ENCODE results near the gene OSM. TPM values are rescaled to one million over a fixed set of nuclear protein-coding genes. Genes with fewer than 3 reads are reported as not detected.

The OSM gene
- total RNA-seq, 2 donors from 2014 or later = 2.5 TPM; not detected in 1

DNA sequence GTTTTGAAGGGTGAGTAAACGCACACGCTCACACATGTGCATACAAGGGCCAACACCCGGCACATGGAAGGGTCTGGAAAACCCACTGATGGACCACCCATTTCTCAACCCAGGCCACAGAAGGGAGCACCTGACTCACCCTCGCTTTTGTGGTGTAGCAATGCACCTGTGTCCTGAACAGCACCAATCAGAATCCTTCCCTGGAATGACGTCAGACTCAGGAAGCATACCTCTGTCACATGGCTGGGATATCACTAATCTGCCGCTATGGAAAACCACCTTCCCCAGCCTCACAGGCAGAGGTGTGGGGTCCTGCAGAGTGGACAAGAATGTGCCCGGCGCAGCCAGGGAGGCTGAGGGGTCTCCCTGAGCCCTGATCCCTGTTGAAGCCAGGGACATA lies 9.0 kb upstream of the OSM start:
- Histone ChIP-seq H3K4me3 (no peak overlapping the region), H3K27me3 (replicated peaks; ENCODE audit: insufficient read depth) (no peaks in the 10 kb centered on the region), H3K27ac (no peak overlapping the region), H3K4me1 (replicated peaks) (no peaks in the 10 kb centered on the region), H3K9me3 (no peaks in the 10 kb centered on the region), H3K36me3 (no peaks in the 10 kb centered on the region)
- TF ChIP-seq, protein P1, sequence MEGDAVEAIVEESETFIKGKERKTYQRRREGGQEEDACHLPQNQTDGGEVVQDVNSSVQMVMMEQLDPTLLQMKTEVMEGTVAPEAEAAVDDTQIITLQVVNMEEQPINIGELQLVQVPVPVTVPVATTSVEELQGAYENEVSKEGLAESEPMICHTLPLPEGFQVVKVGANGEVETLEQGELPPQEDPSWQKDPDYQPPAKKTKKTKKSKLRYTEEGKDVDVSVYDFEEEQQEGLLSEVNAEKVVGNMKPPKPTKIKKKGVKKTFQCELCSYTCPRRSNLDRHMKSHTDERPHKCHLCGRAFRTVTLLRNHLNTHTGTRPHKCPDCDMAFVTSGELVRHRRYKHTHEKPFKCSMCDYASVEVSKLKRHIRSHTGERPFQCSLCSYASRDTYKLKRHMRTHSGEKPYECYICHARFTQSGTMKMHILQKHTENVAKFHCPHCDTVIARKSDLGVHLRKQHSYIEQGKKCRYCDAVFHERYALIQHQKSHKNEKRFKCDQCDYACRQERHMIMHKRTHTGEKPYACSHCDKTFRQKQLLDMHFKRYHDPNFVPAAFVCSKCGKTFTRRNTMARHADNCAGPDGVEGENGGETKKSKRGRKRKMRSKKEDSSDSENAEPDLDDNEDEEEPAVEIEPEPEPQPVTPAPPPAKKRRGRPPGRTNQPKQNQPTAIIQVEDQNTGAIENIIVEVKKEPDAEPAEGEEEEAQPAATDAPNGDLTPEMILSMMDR (IDR thresholded peaks at IDR 0.05) = no peak
- TF ChIP-seq POLR2AphosphoS5 (IDR thresholded peaks at IDR 0.05) (no peak), POLR2A (IDR thresholded peaks at IDR 0.05) (no peak)
- intact Hi-C loops (cut with DNase I) = no loop called here
- WGBS = 65% methylated on average over 8 of the region's 8 CpGs
- DNase-seq (ENCODE audit: low spot score) = no peak

DNA sequence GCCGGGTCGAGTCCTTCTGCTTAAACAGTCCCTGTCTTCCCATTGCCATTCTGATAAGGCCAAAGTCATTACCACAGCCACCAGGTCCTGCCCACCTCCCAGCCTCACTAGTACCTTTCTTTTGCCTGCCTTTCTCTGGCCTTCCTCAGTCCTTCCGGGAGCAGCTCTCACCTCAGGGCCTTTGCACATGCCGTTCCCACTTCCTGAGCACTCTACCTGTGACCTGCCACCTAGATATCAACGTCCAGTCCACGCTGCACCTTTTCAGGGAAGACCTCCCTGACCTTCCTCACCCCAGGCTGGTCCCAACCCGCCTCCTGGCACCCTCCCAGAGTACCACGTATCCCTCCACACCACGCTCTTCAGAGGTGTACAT lies 7.8 kb upstream of the OSM start:
- H3K36me3 ChIP-seq = no peaks in the 10 kb centered on the region
- no peaks in the 10 kb centered on the region for H3K4me1 ChIP-seq (replicated peaks)
- H3K9me3 ChIP-seq = no peaks in the 10 kb centered on the region
- no peak for DNase-seq (ENCODE audit: low spot score)
- no peak overlapping the region for H3K27ac ChIP-seq
- no peak for TF ChIP-seq POLR2A (IDR thresholded peaks at IDR 0.05)
- H3K4me3 ChIP-seq = no peak overlapping the region
- intact Hi-C loops (cut with DNase I) = no loop called here
- WGBS = 77% methylated on average over 9 of the region's 9 CpGs
- no peaks in the 10 kb centered on the region for H3K27me3 ChIP-seq (replicated peaks; ENCODE audit: insufficient read depth)

DNA sequence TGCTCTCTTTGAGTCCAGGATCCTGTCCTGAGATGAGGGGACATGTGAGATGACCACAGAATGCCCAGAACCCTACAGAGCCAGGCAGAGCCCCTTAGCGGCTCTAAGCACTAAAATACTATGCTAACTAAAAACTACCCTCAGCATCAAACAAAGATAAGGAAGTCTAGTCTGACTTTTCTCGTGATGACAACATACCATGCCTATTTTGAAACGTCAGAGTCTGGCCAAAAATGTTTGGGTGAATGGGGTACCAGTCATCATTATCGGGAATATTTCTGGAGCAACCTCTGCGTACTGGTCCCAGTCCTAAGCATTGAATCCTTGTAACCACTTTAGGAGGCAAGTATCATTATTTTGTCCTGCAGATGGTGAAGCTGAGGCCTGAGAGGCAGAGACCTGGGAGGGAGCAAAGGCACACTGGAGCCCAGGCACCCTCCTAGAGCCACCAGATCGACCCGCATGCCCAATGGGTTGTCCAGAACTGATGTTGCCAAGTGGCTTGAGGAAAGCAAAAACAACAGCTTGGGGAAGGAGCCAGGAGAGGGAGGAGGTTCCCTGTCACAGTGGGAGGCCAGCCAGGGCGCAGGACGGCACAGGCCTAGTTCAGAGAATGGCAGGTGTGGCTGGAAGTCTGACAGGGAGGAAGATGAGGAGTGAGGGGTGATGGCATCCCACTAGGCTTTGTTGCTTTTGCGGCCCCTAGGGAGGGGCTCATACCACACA lies 7.2 kb upstream of the OSM start:
- no peaks in the 10 kb centered on the region for H3K27me3 ChIP-seq (replicated peaks; ENCODE audit: insufficient read depth)
- 42% methylated on average over 10 of the region's 10 CpGs for WGBS
- no peaks in the 10 kb centered on the region for H3K9me3 ChIP-seq
- no peaks in the 10 kb centered on the region for H3K4me1 ChIP-seq (replicated peaks)
- no peaks in the 10 kb centered on the region for H3K36me3 ChIP-seq
- no peak for DNase-seq (ENCODE audit: low spot score)
- H3K4me3 ChIP-seq = no peak overlapping the region
- no peak overlapping the region for H3K27ac ChIP-seq
- intact Hi-C loops (cut with DNase I) = no loop called here
- TF ChIP-seq POLR2AphosphoS5 (IDR thresholded peaks at IDR 0.05) = no peak
- no peak for TF ChIP-seq POLR2A (IDR thresholded peaks at IDR 0.05)
- TF ChIP-seq, protein P1 (IDR thresholded peaks at IDR 0.05) = no peak

DNA sequence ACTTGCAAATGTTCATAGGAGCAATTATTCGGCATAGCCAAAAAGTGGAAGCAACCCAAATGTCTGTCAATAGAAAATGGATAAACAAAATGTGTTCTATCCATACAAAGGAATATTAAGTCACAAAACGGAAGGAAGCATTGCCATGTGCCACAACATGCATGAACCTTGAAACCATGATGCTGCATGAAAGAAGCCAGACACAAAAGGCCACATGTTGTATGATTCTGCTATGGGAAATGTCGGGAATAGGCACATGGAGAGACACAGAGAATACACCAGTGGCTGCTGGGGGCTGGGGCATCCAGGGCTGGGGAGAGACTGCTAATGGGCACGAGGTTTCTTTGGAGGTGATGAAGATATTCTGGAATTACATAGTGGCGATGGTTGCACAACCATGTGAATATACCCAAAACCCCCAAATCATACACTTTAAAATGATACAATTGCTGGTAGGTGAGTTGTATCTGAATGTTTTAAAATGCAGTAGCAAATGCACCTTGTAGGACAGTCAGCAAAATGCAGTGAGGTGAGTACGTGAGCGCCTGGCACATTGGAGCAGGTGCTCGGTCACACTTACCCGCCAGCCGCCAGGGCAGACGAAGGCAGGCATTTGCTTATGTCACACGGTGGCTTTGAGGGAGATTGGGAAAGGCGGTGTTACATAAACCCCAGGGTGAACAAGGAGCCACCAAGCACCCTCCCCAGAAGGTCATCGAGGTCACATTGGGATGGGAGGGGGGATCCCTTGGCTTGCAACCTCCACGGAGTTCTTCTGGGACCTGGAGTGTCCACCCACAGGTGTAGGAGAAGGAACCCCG lies 6.3 kb upstream of the OSM start:
- intact Hi-C loops (cut with DNase I) = no loop called here
- Histone ChIP-seq H3K27me3 (replicated peaks; ENCODE audit: insufficient read depth) (no peaks in the 10 kb centered on the region), H3K4me3 (no peak overlapping the region), H3K4me1 (replicated peaks) (no peaks in the 10 kb centered on the region), H3K36me3 (no peaks in the 10 kb centered on the region), H3K27ac (no peak overlapping the region), H3K9me3 (no peaks in the 10 kb centered on the region)
- WGBS = 87% methylated on average over 16 of the region's 16 CpGs
- TF ChIP-seq POLR2A (IDR thresholded peaks at IDR 0.05) (no peak), POLR2AphosphoS5 (IDR thresholded peaks at IDR 0.05) (no peak)
- TF ChIP-seq, protein P1 (IDR thresholded peaks at IDR 0.05) = no peak
- no peak for DNase-seq (ENCODE audit: low spot score)

DNA sequence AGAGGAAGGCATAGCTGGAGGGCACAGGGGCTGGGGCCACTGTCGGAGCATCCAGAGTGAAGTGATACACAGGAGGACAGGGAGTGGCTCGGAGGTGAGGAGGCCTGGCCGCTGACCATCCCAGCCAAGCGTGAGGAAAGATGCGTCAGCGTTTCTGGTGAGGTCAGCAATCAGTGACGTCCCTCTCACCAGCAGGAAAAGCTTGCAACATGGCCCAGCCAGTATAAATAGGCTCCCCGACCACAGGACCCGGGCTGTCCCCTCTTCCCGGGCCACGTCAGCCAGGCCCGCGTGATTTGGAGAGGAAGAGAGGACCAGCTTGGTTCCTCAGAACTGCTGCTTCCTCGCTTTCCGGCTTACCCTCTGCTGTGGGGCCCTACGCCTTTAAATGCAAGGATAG lies 4.2 kb upstream of the OSM start:
- Histone ChIP-seq H3K36me3 (no peaks in the 10 kb centered on the region), H3K4me3 (no peak overlapping the region), H3K9me3 (no peaks in the 10 kb centered on the region), H3K27me3 (replicated peaks; ENCODE audit: insufficient read depth) (no peaks in the 10 kb centered on the region), H3K4me1 (replicated peaks) (no peaks in the 10 kb centered on the region), H3K27ac (no peak overlapping the region)
- 83% methylated on average over 16 of the region's 16 CpGs for WGBS
- intact Hi-C loops (cut with DNase I) = no loop called here
- TF ChIP-seq POLR2A (IDR thresholded peaks at IDR 0.05) = no peak
- TF ChIP-seq, protein P1 (IDR thresholded peaks at IDR 0.05) = no peak
- no peak for TF ChIP-seq POLR2AphosphoS5 (IDR thresholded peaks at IDR 0.05)
- no peak for DNase-seq (ENCODE audit: low spot score)
